ENCODE measurements around the gene CD200R1.
"Not testable (repeated sequence)": the region's sequence is repeated elsewhere in the genome, so short reads cannot be mapped to it uniquely, and the experiment has no call there.

CD200R1 gene

GRCh38 chr3:112973325-112974177, 1.4 kb downstream of the CD200R1 start:
- DNase-seq, result peak; percentile 4

GRCh38 chr3:112972158-112972557, 2.7 kb downstream of the CD200R1 start:
- no peak for DNase-seq

GRCh38 chr3:112967828-112968227, 7.1 kb downstream of the CD200R1 start:
- DNase-seq, result no peak

GRCh38 chr3:112967425-112967824, 7.5 kb downstream of the CD200R1 start:
- no peak for DNase-seq

GRCh38 chr3:112966633-112967032, 8.3 kb downstream of the CD200R1 start:
- DNase-seq, result no peak

- no peak for DNase-seq
These were observed 9.2 kb downstream of the CD200R1 start for GRCh38 chr3:112965656-112966055.

- no peak for DNase-seq
These were observed 11.2 kb downstream of the CD200R1 start for GRCh38 chr3:112963683-112964082.

GRCh38 chr3:112958811-112959560, 15.9 kb downstream of the CD200R1 start:
- no peak for DNase-seq

- no peak for DNase-seq
These were observed 18.6 kb downstream of the CD200R1 start for GRCh38 chr3:112956351-112956750.

GRCh38 chr3:112948346-112948838, 26.5 kb downstream of the CD200R1 start:
- no peak for DNase-seq

- DNase-seq, result no peak
These were observed 43.0 kb downstream of the CD200R1 start for GRCh38 chr3:112931736-112932521.

- DNase-seq, result no peak
These were observed 44.1 kb downstream of the CD200R1 start for GRCh38 chr3:112930771-112931170.

GRCh38 chr3:112925969-112926368, 48.9 kb downstream of the CD200R1 start:
- no peak for DNase-seq

- DNase-seq, result no peak
These were observed 49.3 kb downstream of the CD200R1 start for GRCh38 chr3:112925560-112925959.

- not testable (repeated sequence) for DNase-seq
These were observed 55.4 kb downstream of the CD200R1 start for GRCh38 chr3:112919541-112919940.

GRCh38 chr3:112908252-112908651, 66.7 kb downstream of the CD200R1 start:
- DNase-seq, result no peak

GRCh38 chr3:112904786-112905185, 70.1 kb downstream of the CD200R1 start:
- no peak for DNase-seq

- no peak for DNase-seq
These were observed 74.8 kb downstream of the CD200R1 start for GRCh38 chr3:112900113-112900512.

- DNase-seq, result no peak
These were observed 77.1 kb downstream of the CD200R1 start for GRCh38 chr3:112897791-112898190.

- DNase-seq, result no peak
These were observed 80.6 kb downstream of the CD200R1 start for GRCh38 chr3:112894258-112894657.

GRCh38 chr3:112889357-112889756, 85.5 kb downstream of the CD200R1 start:
- no peak for DNase-seq

GRCh38 chr3:112888381-112889085, 86.4 kb downstream of the CD200R1 start:
- no peak for DNase-seq
